Embryonic facial prominence (tissue), 1 donor: Measurements from ENCODE around the gene AFF1.
"Not testable (repeated sequence)": the region's sequence is repeated elsewhere in the genome, so short reads cannot be mapped to it uniquely, and the experiment has no call there.

Experiments
- DNase-seq: peaks from one replicate; pipeline ENCODE4 v3.0.0-alpha.2; 2016; ENCODE audit errors: extremely low spot score

Gene AFF1

DNA sequence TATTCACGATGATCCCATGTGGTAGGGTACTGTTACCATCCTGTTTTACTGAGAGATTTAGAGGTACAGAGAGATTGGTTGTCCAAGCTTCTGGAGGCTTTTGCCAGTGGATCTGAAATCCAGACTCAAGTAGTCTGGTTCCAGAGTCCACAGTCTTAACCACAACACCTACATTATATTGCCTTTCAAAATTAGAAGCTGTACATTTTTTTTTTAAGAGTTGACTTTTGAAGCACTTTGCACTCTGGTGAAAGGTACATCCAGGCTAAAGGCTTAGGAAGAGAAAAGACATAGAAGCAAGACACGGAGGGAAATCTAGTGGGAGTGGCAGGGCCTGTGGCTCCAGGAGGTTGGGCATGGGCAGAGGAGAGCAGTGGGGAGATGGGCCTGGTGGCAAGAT lies 122.1 kb downstream of the AFF1 start:
- DNase-seq = no peak

- no peak for DNase-seq
Observed at GRCh38 chr4:87057835-87058355, 123.1 kb downstream of the AFF1 start.

- DNase-seq = no peak
Observed at GRCh38 chr4:87058356-87059073, 123.7 kb downstream of the AFF1 start.

GRCh38 chr4:87060957-87061356 lies 126.1 kb downstream of the AFF1 start:
- DNase-seq = no peak

GRCh38 chr4:87065021-87065420 lies 130.2 kb downstream of the AFF1 start:
- DNase-seq = no peak

GRCh38 chr4:87066403-87067123 lies 131.8 kb downstream of the AFF1 start:
- DNase-seq = no peak

GRCh38 chr4:87067124-87067885 lies 132.5 kb downstream of the AFF1 start:
- DNase-seq = peak; percentile 16

DNA sequence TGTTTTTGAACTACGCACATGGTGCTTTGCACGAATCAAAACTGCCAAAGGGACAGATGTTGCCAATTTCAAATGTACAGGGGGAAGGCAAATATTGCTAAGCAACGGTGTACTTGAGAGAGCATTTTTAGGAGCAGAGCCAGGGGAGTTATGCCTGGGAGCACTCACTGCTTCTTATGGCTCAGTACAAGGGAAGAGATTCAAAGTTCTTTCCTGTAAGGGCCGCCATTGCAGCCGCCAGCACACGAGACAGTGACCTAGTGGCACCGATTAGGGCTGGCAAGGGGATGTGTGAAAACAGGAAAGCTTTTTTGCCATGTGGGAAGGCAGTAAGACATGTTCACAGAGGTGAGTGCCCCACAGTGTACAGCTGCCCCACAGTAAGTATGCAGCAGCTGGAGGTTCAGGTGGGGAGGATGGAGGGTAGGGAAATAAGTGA lies 133.8 kb downstream of the AFF1 start:
- DNase-seq = peak; percentile 78

DNA sequence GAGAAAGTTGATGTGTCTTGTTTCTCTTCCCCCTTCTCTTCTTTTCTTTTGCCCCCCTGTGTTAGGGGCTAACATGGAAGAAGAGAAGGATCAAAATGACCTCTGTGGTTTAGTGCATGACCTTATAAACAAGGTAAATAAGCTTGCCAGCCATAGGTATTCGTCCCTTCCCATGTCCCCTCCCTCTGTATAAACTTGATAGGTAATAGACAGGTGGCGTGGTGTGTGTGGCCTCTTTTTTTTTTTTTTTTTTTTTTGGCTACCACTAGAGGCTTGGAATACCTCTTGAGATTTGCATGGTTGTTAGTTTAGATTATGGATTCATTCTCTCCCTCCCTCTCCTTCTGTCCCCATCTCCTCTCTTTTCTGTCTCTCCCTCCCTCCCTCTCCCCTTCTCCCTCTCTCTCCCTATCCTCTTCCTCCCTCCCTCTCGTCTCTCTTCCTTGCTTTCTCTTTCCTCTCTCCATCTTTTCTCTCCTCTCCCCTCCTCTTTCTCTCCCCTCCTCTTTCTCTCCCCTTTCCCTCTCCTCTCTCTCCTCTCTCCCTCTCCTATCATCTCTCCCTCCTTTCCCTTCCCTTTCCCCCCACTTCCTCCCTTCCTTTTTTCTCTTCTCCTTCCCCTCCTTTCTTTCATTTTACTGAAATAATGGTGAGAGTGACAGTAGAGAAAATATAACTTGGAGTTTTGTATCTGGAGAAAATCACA lies 134.4 kb downstream of the AFF1 start:
- DNase-seq = no peak

GRCh38 chr4:87071401-87071800 lies 136.6 kb downstream of the AFF1 start:
- DNase-seq = no peak

DNA sequence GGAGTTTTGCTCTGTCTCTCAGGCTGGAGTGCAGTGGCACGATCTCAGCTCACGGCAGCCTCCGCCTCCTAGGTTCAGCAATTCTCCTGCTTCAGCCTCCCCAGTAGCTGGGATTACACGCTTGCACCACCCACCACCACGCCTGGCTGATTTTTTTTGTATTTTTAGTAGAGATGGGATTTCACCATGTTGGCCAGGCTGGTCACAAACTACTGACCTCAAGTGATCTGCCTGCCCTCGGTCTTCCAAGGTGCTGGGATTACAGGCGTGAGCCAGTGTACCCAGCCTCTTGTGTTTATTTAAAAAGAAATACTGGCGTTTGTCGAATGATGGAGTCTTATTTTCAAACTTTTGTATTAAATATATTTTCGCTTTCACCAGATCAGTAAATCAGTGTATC lies 137.7 kb downstream of the AFF1 start:
- not testable (repeated sequence) for DNase-seq

DNA sequence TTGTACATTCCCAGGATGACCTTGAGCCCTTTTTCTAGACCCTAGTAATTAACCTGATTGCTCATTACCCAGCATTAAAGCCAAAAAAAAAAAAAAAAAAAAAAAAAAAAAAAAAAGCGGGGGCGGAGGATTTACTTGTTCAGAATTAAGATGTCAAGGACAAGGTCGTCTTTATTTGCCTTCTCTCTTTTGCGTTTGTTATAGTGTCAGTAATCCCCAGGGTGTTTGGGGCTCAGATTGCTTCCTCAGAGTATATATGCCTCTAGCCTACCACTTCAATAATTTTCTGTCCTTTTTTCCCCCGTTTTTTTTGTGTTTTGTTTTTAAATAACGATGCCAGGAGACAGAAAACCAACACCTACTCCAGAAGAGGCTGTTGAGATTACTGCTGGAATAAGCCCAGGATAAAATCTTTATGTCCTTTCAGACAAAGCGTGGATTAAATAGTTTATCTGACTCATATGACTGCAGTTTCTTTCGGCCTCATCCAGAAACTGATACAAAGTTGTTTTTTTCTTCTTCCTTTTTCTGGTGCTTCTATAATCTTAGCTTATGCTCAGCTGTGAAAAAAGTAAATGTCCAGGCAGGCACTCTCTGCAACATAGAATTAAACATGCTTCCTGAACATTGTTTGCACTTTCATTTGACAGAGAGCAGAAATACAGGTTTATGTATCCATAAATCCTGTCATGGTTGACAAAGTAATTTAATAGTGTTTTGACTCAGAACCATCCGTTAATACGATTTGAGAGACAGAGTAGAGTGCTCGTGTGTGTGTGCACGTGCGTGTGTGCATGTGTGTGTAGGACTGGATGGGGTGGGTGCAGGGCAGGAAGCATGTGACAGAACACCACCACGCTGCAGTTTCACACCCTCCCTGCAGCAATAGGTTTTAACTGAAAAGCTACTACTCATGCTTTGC lies 138.6 kb downstream of the AFF1 start:
- no peak for DNase-seq

- DNase-seq = no peak
Observed at GRCh38 chr4:87074121-87074488, 139.3 kb downstream of the AFF1 start.

DNA sequence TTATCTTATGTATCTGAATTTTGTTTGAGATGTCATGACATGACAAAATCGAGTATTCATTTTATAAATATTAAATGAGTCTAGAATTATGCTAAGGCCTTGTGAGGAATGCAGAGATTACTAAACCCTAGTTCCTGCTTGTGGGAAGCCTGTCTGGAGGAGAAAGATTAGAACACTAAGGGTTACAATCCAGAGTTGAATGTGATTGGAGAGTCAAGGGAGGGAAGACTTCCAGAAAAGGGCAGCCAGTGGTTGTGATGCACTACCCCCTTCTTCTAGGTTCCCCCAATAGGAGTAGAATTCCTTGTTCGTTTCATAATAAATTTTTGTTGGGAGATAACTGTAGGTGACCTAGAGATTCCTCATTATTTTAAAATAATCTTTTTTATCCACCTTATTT lies 141.1 kb downstream of the AFF1 start:
- DNase-seq = no peak

DNA sequence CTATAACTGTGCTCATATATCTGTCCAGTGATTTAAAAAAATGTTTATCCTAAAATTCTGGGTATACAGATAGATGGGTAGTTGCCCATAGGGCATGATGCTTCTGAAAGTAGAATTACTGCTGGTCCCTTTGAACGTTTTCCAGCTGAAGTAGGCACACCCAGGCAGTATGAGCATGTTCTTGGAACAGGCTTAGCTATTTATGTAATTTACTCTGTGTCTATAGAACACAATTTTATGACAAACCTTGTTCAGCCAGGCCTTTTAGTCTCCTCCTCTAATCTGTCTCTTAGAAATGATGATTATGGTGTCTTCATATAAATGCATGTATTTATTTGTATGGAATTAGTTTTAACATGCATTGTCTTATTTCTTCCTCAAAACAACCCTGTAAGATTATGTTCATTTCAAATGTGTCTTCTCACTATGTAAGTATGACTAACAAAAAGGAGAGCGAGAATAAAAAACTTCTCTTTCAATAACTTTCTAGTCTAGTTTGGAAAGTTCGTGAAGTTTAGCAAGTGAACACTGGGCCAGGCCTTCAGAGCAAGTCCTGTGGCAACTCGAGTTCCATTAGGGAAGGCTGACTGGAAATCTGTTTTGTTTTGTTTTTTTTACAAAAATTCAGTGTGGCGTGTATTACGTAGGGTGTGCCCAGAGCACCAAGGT lies 142.0 kb downstream of the AFF1 start:
- DNase-seq = no peak

DNA sequence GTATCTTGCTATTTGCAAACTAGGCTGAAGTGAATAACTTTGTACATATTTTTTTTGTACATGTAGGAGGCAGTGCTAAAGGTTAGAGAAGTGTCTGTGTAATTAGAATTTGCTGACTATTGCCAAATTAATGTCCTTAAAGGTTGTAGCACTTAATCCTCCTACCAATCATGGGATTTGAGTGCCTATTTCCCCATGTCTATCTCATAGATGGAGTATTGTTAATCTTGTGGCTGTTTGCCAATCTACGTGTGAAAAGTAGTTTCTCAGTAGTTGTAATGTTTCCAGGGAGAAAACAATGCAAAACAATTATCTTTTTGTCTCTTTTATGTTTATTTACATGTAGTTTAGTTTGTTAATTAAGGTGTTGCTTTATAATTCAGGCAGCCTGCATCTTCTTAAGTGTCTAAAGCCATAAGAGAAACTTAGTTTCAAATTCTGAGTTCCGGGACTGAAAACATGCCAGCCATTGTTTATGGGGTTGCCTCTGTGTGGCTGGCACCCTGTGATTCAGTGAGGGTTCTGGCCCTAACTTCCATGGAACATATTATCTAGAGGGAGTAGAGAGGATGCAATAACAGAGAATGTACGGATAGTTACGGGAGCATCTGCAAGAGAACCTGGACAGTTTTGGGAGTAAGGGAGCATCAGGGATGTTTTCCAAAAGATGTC lies 143.2 kb downstream of the AFF1 start:
- DNase-seq = no peak

DNA sequence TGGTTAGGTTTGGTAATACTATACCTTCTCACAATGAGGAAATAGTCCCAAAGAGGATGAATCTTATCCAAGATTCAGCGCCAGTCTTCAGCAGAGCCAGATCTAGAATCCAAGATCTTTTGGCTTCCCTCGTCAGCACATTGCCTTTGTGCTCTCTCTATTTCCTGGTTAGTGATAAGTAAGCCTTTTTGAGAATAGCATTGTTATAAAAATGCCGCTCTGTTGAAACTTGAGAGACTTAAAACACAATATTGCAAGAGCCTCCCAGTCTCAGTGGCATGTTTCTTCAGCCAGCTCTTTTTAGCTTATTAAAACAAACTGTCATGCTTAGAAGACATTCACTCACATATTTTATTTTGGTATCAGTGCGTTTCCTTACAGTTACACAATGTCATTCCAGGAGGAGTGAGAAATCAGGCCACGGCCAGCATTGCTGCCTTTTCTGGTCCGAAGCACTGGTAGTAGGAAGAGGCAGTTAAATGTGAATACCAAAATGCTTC lies 144.2 kb downstream of the AFF1 start:
- DNase-seq = no peak

DNA sequence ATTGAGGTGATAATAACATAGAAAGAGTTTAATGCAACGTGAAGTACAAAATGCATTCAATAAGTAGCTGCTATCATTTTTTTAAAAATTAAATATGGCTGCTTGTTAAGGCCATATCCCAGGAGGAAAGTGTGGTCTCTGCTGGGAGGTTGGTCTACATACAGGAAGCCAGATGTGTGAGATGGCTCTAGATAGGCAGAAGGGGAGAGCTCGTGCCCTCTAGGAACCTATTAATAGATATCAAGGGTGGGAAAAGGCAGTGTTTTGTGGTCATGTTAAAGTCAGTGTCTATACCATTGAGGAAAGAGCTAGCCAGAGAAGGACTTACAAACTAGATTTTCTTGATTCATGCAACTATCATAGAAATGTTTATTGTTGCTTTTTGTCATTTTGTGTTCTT lies 145.2 kb downstream of the AFF1 start:
- DNase-seq = no peak

- DNase-seq = no peak
Observed at GRCh38 chr4:87080462-87080861, 145.7 kb downstream of the AFF1 start.
